ENCODE results near the gene CXCL17.

Gene CXCL17

GRCh38 chr19:42402376-42403116 lies 40.2 kb downstream of the CXCL17 start:
- intact Hi-C loops (cut with DNase I) = no loop called here
- DNase-seq = peak in 1 of 10 donors; percentile 86

- DNase-seq = peak; percentile 58 to 96 (median 81)
- intact Hi-C loops (cut with DNase I) = no loop called here
These were observed 41.1 kb downstream of the CXCL17 start for GRCh38 chr19:42401365-42402303.

GRCh38 chr19:42400404-42400803 lies 42.3 kb downstream of the CXCL17 start:
- intact Hi-C loops (cut with DNase I) = no loop called here
- no peak for DNase-seq

- intact Hi-C loops (cut with DNase I) = loop anchor here (5.0 kb wide), 1 partner anchor 70 kb away; the partner anchor contains the start of gene MEGF8
- no peak for DNase-seq
These were observed 45.2 kb downstream of the CXCL17 start for GRCh38 chr19:42397263-42398166.

- intact Hi-C loops (cut with DNase I) = loop anchor here (5.0 kb wide), 1 partner anchor 69 kb away; the partner anchor contains the start of gene MEGF8
These were observed 46.1 kb downstream of the CXCL17 start for GRCh38 chr19:42396381-42397262.

GRCh38 chr19:42394751-42395150 lies 48.0 kb downstream of the CXCL17 start:
- intact Hi-C loops (cut with DNase I) = loop anchor here (5.0 kb wide), 1 partner anchor 67 kb away; the partner anchor contains the start of gene MEGF8

More at GRCh38 chr19:42396381-42397262, 46.1 kb downstream of the CXCL17 start:
- DNase-seq = peak; percentile 97 to 100 (median 99)

GRCh38 chr19:42392165-42392564 lies 50.6 kb downstream of the CXCL17 start:
- intact Hi-C loops (cut with DNase I) = no loop called here
- DNase-seq = no peak

More at GRCh38 chr19:42394751-42395150, 48.0 kb downstream of the CXCL17 start:
- no peak for DNase-seq

GRCh38 chr19:42389899-42390298 lies 52.8 kb downstream of the CXCL17 start, which contains the start of gene CNFN:
Gene CNFN, minus strand, starts transcription at chr19:42390297. Its CDS starts 1,260 bp downstream, at chr19:42389037.
- intact Hi-C loops (cut with DNase I) = no loop called here
- DNase-seq = no peak

- peak in 1 of 10 donors; percentile 79 for DNase-seq
- intact Hi-C loops (cut with DNase I) = no loop called here
These were observed 53.8 kb downstream of the CXCL17 start for GRCh38 chr19:42388851-42389489.

GRCh38 chr19:42386974-42387707 lies 55.6 kb downstream of the CXCL17 start:
- peak in 4 of 10 donors; percentile 30 to 91 (median 42) for DNase-seq
- intact Hi-C loops (cut with DNase I) = no loop called here

GRCh38 chr19:42380155-42380554 lies 62.6 kb downstream of the CXCL17 start:
- DNase-seq = no peak
- intact Hi-C loops (cut with DNase I) = loop anchor here (5.0 kb wide), 1 partner anchor 38 kb away; no protein-coding TSS in a partner anchor

All from posterior cingulate gyrus (tissue), 11 donors.